IPS-NIHi7 (cell line): ENCODE measurements around the gene MTX2.

Experiments used
- DNase-seq: peaks from one replicate; pipeline ENCODE4 v3.0.0; 2012; ENCODE audit warnings: mixed read lengths; ENCODE audit errors: extremely low spot score

Gene MTX2

DNA sequence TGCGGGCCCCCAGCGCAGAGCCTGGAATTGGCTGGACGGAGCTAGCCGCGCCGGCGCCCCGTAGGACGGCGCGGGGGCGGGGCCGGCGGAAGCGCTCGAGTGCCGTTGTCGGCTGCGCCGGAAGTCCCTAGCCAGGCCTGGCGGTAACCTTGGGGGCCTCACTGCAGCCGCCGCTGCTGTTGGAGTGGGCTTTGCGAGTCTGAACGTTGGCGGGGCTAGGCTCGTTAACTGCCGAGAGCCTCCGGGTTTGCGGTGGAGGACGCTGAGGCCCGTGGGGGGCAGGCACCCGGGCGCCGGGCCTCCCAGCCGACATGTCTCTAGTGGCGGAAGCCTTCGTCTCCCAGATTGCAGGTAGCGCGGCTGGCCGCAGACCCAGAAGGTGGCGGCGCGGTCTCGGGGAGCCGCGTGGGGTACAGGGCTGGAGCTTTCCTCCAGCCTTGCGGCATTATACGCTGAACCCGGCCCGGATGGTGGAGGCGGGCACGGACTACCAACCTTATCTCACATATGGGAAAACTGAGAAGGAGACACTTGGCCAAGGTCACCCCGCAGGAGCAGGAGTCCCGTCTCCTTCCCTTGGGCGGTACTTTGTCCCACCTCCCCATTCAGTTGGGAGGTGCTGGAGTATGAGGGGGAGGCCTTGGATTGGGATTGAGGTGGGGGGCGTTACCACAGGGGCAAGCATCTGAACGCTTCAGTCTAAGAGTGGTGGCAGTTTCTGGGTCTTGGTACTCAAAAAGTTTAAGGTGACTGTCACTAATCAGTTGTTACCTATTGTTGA is at the start of gene MTX2:
MTX2 (plus strand) TSS at position 124 of the 781 bp plus-strand sequence; CDS start at position 312, 188 bp downstream.
- DNase-seq, result peak; percentile 90

DNA sequence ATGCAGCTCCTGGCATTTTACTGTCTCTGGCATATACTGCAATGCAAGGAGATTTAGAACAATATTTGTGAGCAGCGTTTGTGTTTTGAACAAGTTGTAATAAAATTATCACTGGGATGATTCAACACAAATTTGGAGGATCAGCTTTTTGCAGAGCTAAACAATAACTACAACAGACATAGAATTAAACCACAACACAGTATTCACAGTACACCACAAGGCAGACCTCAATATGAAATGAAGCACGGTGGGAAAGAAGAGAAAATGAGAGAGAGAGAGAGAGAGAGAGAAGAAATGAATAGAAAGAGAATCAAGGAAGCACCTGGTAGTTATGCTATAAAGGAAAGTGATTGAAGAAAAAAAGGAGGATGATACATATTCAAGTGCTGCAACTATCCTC is 41.4 kb upstream of the MTX2 start:
- DNase-seq, result no peak

DNA sequence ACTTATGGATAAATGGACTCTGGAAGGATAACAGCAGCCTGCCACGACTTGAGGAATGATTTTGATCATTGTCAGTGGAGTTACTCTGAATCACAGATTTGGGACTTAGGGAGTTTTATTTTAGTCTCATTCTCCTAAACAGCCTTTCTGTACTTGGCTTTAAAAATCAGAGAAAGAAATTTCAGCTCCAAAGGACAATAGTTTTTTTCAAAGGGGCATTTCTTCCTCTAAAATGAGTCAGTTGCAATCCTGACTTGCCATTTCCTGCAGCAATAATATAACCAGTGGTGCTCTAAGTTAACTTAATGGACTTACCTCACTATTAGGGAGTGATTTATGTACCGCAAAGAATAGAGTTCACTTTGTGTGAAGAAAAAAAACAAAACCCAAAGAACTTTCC is 35.1 kb upstream of the MTX2 start:
- DNase-seq, result no peak

DNA sequence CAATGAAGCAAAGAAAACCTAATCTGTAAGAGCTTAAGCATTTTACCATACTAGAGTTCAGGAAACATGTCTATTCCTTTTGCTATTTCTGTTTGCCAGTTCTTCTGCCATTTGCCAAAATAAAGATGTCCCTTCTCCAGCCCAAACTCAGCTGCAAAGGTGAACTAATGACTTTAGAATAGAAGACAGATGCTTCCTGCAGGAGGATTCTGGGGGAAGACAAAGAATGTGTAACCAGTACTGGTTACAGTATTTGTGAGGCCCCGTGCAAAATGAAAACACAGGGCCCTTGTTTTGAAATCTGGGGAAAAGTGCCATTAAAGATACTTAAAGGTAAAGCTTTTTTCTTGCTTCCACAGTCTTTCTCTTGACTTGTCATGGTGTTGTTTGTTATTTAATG is 34.3 kb upstream of the MTX2 start:
- DNase-seq, result no peak

DNA sequence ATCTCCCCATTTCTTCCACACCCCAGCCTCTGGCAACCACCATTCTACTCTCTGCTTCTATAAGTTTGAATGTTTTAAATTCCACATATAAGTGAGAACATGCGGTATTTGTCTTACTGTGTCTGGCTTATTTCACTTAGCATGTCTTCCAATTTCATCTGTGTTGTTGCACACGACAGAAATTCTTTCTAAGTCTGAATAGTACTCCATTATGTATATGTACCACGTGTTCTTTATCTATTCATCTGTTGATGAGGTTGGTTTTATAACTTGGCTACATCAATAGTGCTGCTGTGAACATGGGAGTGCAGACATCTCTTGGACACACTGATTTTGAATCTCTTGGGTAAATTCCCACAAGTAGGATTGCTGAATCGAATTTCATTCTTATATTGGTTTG is 31.8 kb upstream of the MTX2 start:
- DNase-seq, result no peak

DNA sequence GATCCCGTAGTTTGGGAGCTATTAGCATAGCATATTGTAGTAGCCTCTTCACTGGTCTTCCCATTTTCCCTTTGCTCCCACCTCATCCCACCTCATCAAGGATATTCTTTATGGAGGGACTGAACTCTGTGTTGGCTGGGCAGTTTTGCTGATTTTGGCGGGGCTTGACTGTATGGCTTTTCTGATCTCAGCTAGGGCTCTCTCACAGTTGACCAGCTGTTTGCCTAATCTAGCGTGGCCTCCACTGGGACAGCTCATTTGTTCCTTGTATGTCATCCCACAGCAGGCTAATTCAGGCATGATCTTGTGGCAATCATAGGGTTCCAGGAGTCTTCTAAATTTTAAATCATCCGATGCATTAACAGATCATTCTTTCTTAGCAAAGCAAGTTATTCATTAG is 30.2 kb upstream of the MTX2 start:
- no peak for DNase-seq

DNA sequence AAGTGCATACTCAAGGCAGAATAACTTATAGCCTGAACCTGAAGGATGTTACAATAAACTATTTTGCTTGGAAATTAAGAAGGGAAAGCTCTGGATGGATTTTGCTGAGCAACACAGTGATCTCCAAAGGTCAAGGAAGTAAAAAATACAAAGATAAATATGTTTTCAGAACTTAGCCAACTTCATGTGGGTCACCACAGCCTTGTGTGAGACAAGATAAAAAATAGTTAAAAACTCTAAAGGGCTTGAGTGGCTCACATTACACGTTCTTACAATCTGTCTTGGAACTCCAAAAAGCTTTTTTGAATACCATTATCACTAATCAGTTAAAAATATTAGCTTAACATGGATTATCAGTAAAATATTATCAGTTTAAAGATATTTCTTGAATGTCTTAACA is 28.9 kb upstream of the MTX2 start:
- DNase-seq, result no peak

DNA sequence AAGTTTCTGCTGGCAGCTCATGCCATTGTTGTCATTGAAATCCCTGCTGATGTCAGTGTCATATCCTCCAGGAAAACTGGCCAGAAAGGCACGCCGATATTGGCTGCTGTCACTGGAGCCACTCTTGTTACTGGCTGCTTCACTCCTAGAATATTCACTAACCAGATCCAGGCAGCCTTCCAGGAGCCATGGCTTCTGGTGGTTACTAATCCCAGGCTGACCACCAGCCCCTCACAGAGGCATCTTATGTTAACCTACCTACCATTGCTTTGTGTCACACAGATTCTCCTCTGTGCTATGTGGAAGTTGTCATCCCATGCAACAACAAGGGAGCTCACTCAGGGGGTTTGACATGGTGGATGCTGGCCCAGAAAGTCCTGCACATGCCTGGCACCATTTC is 27.0 kb upstream of the MTX2 start:
- DNase-seq, result no peak

DNA sequence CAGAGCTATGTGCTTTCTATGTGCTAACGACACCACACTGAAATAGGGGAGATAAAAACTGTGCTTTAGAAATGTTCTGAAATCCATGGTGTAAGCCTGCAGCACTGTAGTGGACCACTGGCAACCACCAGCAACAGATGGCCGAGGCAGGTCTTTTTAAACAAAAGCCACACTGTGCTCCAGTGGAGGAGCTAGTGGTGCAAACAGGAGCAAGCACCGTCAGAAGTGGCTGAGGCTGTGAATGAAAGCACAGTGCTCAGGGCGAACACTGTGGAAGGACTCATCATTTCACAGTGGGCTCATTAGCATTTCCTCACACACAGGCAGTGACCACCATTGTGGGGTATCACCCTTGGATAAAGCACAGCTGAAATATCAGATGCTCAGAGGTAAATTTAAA is 22.9 kb upstream of the MTX2 start:
- DNase-seq, result no peak

DNA sequence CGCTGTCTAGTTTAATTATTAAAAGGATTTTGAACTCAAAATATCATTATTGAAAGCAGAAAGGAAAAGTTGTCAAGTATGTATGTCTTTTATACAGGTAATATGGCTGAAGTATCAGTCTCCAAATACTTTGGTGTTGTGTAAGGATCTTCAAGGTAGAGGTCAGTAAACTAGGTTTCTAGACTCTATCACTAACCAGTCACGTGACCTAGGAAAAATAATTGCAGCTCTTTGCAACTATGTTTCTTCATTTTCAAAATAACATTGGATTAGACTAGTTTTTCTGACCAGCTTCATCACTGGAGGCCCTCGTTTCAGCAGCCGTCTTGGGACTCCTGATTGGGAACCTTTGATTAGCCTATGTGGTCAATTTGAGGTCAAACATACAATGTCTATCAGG is 21.4 kb upstream of the MTX2 start:
- no peak for DNase-seq

DNA sequence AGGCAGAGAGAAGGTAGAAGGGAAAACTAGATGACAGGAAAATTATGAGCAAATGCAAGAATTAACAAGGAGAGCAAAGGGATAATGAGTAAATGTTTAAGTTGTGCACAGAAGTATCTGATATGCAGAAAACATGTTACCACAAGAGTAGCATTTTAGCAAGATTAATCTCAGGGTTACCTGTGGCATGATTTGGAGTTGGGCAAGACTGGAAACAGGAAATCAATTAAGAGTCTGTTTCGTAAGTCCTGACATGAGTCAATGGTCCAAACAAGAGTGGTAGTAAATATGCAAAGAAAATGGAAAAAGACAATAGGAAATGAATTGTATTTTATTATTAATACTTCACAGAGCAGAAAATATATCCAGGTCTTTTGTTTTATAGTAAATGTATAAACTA is 17.3 kb upstream of the MTX2 start:
- no peak for DNase-seq

DNA sequence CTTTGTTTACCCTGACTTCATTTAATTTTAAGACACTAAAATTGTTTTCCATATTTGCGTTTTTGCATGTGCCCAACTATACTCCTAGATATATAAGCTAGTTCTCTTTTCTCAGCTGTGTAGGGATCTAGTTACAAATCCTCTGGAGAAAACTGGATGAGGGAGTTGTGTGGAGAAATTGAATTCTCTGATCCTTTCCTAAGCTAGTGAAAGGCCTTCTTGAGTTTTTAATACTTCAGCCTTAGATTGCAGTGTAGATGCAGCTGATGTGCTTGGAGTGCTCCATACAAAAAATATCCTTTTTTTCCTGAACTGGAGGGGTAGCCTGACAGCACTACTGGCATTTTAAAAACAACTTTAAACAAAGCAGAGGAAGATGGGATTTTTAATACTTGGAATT is 8.6 kb upstream of the MTX2 start:
- no peak for DNase-seq

DNA sequence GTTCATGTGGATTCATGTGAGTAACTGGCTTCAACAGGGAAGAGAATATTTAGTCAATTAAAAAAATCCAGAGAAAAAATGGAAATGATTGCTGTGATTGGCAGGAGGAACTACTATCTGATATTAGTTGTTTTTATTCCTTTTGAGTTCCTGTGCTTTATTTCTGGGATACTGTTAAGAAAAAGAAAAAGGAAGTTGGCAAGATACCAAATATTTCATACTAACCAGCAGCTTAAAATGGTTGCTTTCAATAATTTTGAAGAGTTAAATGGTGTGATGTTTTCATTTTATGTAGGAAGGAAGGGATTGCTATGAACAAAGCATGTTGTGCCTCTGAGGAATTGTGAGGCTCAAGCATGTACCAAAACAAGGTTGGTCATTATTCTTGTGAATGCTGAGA is 8.1 kb upstream of the MTX2 start:
- no peak for DNase-seq

DNA sequence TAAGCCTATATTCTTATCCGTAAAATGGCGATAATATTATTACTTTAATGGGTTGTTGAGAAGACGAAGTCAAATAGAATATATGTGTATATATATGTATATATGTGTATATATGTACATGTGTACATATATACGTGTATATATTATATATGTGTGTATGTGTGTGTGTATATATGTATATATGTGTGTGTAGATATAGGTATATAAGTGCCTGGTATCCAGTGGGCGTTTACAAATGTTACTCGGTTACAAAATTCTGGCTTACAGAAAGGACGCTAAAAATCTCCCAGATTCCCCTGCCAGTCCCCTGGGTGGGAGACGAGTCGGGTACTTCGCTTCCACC is 295 bp upstream of the MTX2 start:
- no peak for DNase-seq

DNA sequence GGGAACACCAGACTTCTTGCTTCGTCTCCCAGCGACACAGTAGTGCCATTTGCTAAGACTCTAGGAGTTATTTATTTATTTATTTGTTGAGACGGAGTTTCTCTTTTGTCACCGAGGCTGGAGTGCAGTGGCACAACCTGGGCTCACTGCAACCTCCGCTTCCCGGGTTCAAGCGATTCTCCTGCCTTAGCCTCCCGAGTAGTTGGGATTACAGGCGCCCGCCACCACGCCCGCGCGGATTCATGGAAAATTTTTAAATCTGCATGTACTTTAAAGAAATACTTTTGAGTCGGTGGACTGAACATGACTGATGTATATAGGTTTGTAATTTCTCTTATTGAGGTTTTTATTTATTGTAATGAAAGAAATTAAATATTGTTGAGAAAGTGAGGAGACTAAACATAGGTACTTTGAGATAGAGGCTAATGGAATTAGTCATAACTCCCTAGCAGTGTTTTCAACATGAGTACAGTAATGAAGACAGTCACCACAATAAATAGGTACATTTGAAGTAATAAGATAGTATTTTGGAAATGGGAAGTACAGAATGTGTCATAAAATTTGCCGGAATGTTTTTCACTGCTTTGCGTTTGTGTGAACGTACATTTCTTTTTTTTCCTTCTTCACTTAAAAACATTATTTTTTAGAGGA is 983 bp downstream of the MTX2 start:
- no peak for DNase-seq

DNA sequence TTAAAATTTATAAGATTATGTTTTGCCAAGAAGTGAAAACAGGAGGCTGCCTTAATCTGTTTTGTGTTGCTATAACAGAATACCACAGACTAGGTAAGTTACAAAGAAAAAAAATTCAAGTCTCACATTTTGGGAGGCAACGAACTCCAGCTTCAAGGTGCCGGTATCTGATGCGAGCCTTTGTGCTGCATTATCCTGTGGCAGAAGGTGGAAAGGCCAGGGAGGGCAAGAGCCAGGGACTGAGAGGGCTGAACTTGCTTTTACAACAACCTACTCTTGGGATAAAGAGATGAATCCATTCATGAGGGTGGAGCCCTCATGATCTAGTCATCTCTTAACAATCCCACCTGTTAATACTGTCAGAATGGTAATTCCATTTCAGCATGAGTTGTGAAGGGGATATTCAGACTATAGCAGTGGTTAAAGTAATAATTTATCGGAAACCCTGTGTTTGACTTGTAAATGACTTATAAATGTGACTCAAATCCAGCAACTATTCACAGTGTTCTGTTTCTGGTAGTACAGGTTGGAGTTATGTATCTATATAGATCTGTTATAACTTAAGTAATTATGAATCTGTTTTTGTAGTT is 3.7 kb downstream of the MTX2 start:
- DNase-seq, result no peak

DNA sequence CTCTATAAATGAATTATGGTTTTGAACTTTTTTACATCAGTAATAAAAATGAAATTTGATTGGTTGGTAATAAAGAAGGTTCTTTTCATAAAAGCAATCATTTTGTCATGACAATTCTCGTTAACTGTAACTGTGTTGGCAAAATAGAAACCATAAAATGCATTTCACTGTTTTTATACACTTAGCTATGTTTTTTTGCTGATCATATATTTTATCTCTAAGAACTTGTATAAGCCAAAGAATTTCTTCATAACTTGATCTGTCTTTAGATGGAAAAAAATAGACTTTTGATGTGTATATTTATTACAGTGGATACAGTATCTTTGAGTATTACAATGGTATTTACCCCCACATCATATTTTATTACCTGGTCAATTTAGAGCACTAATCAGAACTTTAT is 9.7 kb downstream of the MTX2 start:
- DNase-seq, result no peak

DNA sequence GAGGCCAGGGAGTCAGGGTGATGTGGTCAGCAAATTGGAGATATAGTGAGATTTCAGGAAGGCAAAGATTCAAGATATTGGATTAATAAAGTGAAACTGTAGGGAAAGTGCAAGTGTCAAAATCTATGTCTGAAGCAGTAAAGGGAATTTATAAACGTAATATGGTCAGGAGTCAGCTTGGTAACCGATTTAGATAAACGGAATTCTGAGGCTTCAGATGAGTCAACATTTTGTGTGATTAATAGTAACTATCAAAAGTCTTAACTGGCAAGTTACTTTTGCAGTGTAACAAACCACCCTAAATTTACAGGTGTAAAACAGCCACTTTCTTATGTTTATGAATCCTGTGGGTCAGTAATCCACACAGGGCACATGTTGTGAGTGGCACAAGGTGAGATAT is 10.9 kb downstream of the MTX2 start:
- DNase-seq, result no peak

DNA sequence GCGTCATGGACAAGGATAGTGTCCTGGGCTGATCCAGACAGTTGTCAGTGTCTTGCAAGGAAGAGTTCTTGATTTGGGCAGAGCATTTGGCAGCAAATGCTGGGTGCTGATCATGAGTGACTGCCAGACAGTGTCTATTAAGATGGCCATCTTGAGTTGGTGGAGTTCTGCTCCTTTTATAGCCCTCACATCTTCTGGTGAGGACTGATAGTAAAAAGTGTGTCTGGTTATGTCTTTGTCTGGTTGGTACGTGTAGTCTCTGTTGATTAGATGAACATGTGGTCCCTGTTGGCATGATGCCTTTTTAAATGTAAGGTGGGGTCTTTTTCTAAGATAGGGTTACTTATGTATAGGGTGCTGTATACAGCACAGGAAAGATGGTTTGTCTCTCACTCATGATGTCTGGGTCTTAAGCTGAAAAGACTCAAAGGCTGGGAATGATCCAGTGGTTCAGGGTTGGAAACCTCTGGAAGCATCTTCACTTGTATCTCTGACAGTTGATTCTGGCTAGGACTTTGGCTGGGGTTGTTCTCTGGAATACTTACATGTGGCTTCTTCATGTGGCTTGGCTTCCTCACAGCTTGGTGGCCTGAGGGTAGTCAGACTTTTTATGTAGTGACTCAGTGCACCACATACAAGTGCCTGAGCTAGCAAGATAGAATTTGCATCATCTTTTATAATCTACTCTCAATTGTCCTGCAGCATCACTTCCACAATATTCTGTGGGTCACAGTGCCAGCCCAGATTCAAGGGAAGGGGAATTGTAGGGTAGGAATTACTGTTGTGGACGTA is 11.8 kb downstream of the MTX2 start:
- DNase-seq, result no peak

DNA sequence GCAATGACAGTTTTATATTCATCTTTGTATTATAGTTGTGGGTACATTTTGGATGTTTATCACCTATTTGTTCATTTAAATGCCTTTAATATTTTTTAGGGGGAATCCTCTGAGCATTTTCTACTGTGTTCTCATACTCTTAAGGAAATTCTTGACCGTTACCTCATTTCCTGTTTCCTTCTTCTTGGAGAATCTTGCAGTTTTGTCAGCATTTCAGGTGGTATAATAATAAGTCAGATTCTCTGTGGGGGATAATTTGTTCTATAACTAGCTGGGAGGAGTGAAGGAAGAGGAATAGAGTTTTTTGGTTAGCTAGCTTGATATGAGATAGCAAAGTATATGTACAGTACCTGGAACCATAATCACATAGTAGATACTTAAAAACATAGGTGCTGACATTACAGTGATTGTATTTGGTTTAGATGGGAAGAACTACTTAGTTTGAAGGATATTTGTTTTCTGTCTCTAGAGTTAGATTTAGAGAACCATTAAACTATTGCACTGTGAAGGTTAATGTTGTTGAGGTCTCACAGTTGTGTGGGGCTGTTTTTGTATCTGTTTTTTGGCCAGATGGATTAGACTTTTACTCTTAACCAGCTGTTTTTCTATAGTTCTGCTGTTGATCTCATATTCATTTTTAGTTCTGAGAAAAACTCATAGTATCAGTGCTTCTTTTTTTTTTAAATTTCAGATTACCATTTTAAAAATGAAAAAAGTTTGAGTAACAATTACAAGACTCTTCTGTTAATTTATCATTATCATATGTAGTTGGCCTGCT is 14.2 kb downstream of the MTX2 start:
- no peak for DNase-seq

DNA sequence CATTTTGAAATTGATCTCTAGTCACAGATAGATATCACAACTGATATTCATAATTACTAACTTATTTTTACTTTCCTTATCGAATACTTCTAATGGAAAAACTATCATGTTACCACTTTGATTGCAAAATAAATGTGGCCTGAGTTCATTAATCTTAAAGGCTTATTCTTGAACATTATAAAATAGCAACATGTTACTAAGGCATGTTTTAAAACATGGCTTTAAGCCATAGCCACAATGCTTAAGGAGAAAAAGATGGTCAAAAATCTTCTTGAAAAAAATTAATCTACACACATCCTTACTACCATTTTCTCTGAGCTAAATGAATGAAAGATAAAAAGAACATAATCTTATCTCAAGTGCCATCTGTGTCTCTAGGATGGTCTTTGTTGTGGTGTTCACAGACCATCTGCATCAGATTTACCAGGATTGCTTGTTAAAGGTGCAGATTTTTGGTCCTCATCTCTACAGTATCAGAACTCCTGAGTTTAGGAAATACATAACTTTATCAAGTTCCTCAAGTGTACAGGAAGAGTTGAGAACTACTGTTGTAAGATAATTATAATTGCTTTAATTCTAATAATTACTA is 15.3 kb downstream of the MTX2 start:
- DNase-seq, result no peak
